Activated CD4-positive, CD25-positive, alpha-beta regulatory T cell treated with anti-CD3 and anti-CD28 coated beads, Interleukin-2, amount 50 U/mL, for 16 hours (primary cell): ENCODE measurements around the gene HIF1A.
A peak's percentile ranks its signal among the peaks of the same experiment; 100 is the strongest.
"Not testable (repeated sequence)": the region's sequence is repeated elsewhere in the genome, so short reads cannot be mapped to it uniquely, and the experiment has no call there.

Experiments used
- DNase-seq: peaks from one replicate; pipeline ENCODE4 v3.0.0-alpha.2; 2020; ENCODE audit warnings: low read depth, low spot score

HIF1A gene

GRCh38 chr14:61746881-61747280, 51.6 kb downstream of the HIF1A start:
- DNase-seq = no peak

- no peak for DNase-seq
Observed at GRCh38 chr14:61747342-61747741, 52.0 kb downstream of the HIF1A start.

GRCh38 chr14:61749264-61749663, 54.0 kb downstream of the HIF1A start:
- no peak for DNase-seq

GRCh38 chr14:61749867-61750266, 54.6 kb downstream of the HIF1A start:
- no peak for DNase-seq

- peak; percentile 50 for DNase-seq
Observed at GRCh38 chr14:61750708-61751474, 55.6 kb downstream of the HIF1A start.

GRCh38 chr14:61751475-61751989, 56.2 kb downstream of the HIF1A start:
- DNase-seq = no peak

GRCh38 chr14:61752626-61753025, 57.3 kb downstream of the HIF1A start:
- no peak for DNase-seq

GRCh38 chr14:61753631-61754030, 58.3 kb downstream of the HIF1A start:
- DNase-seq = no peak

- DNase-seq = no peak
Observed at GRCh38 chr14:61754627-61755381, 59.5 kb downstream of the HIF1A start.

GRCh38 chr14:61755382-61755742, 60.0 kb downstream of the HIF1A start:
- not testable (repeated sequence) for DNase-seq

- DNase-seq = no peak
Observed at GRCh38 chr14:61756135-61756534, 60.8 kb downstream of the HIF1A start.

GRCh38 chr14:61759878-61760277, 64.6 kb downstream of the HIF1A start:
- DNase-seq = no peak

- no peak for DNase-seq
Observed at GRCh38 chr14:61761557-61761956, 66.2 kb downstream of the HIF1A start.

- peak; percentile 94 for DNase-seq
Observed at GRCh38 chr14:61761959-61762786, 66.9 kb downstream of the HIF1A start, which contains the start of gene SNAPC1. SNAPC1 (plus strand) TSS chr14:61762420; CDS start chr14:61762461, 41 bp downstream.

GRCh38 chr14:61764342-61765122, 69.2 kb downstream of the HIF1A start:
- DNase-seq = no peak

- no peak for DNase-seq
Observed at GRCh38 chr14:61765225-61765943, 70.1 kb downstream of the HIF1A start.

- no peak for DNase-seq
Observed at GRCh38 chr14:61766151-61766550, 70.8 kb downstream of the HIF1A start.

GRCh38 chr14:61768240-61768639, 72.9 kb downstream of the HIF1A start:
- DNase-seq = no peak

- no peak for DNase-seq
Observed at GRCh38 chr14:61769893-61770292, 74.6 kb downstream of the HIF1A start.

GRCh38 chr14:61774861-61775260, 79.5 kb downstream of the HIF1A start:
- no peak for DNase-seq
